SK-N-SH treated with all-trans-retinoic acid at 6 μM for 48 hours (cell line): ENCODE results near the gene RXFP4.

Experiments
- ATAC-seq: fragments of 200-7000 bp; cut with Tn5 transposase; 3 replicates; pipeline ENCODE4 v1.9.1; 2020; ENCODE audit warnings: mild to moderate bottlenecking, moderate library complexity
- ARNTL ChIP-seq: fragments of 450-650 bp; formaldehyde crosslinking; IDR thresholded peaks from 2 replicates; pipeline ENCODE4 v1.5.0; 2020; ENCODE audit warnings: low read depth, mild to moderate bottlenecking, moderate library complexity, borderline replicate concordance
- BACH2 ChIP-seq: fragments of 250-450 bp; sonication (Bioruptor Pico); IDR thresholded peaks from 2 replicates; pipeline ENCODE4 v1.9.0; 2021; ENCODE audit warnings: mild to moderate bottlenecking, borderline replicate concordance
- CSDC2 ChIP-seq: fragments of 250-450 bp; sonication (Bioruptor Pico); IDR thresholded peaks from 2 replicates; pipeline ENCODE4 v1.5.0; 2020; ENCODE audit warnings: mild to moderate bottlenecking, moderate library complexity
- CSRNP3 ChIP-seq: fragments of 250-450 bp; sonication (Bioruptor Pico); IDR thresholded peaks from 2 replicates; pipeline ENCODE4 v1.5.1; 2021; ENCODE audit warnings: mild to moderate bottlenecking, moderate library complexity
- ESRRG ChIP-seq: fragments of 250-450 bp; sonication (Bioruptor Pico); IDR thresholded peaks from 2 replicates; pipeline ENCODE4 v1.6.1; 2021; ENCODE audit warnings: mild to moderate bottlenecking
- GLIS3 ChIP-seq: fragments of 250-450 bp; sonication (Bioruptor Pico); IDR thresholded peaks from 2 replicates; pipeline ENCODE4 v1.5.0; 2020; ENCODE audit warnings: mild to moderate bottlenecking, moderate library complexity
- ISL1 ChIP-seq: fragments of 250-450 bp; sonication (Bioruptor Pico); IDR thresholded peaks from 2 replicates; pipeline ENCODE4 v2.1.2; 2022; ENCODE audit warnings: mild to moderate bottlenecking, moderate library complexity
- OSR1 ChIP-seq: fragments of 250-450 bp; sonication (Bioruptor Pico); IDR thresholded peaks from 2 replicates; pipeline ENCODE4 v1.8.0; 2022; ENCODE audit warnings: moderate library complexity, mild to moderate bottlenecking, inconsistent platforms
- PATZ1 ChIP-seq: fragments of 250-450 bp; sonication (Bioruptor Pico); IDR thresholded peaks from 2 replicates; pipeline ENCODE4 v1.8.0; 2020; ENCODE audit warnings: mild to moderate bottlenecking, moderate library complexity, borderline replicate concordance
- POU6F1 ChIP-seq: fragments of 250-450 bp; sonication (Bioruptor Pico); IDR thresholded peaks from 2 replicates; pipeline ENCODE4 v1.8.0; 2021; ENCODE audit warnings: low read depth, mild to moderate bottlenecking, moderate library complexity, borderline replicate concordance
- RARB ChIP-seq: fragments of 250-450 bp; sonication (Bioruptor Pico); IDR thresholded peaks from 2 replicates; pipeline ENCODE4 v1.8.0; 2021; ENCODE audit warnings: mild to moderate bottlenecking, moderate library complexity
- SNAI2 ChIP-seq: fragments of 250-450 bp; sonication (Bioruptor Pico); IDR thresholded peaks from 2 replicates; pipeline ENCODE4 v1.5.0; 2020; ENCODE audit warnings: mild to moderate bottlenecking, moderate library complexity
- TCF4 ChIP-seq: fragments of 250-450 bp; sonication (Bioruptor Pico); IDR thresholded peaks from 2 replicates; pipeline ENCODE4 v1.8.0; 2021; ENCODE audit warnings: mild to moderate bottlenecking, moderate library complexity, borderline replicate concordance
- TOX ChIP-seq: fragments of 250-450 bp; sonication (Bioruptor Pico); IDR thresholded peaks from 2 replicates; pipeline ENCODE4 v1.8.0; 2021; ENCODE audit warnings: mild to moderate bottlenecking, moderate library complexity, borderline replicate concordance
- TSHZ2 ChIP-seq: fragments of 250-450 bp; sonication (Bioruptor Pico); IDR thresholded peaks from 2 replicates; pipeline ENCODE4 v1.5.0; 2020; ENCODE audit warnings: mild to moderate bottlenecking, moderate library complexity
- ZC3H10 ChIP-seq: fragments of 250-450 bp; sonication (Bioruptor Pico); IDR thresholded peaks from 2 replicates; pipeline ENCODE4 v1.5.1; 2021; ENCODE audit warnings: mild to moderate bottlenecking, moderate library complexity
- ZFP30 ChIP-seq: fragments of 450-650 bp; formaldehyde crosslinking; IDR thresholded peaks from 2 replicates; pipeline ENCODE4 v1.5.0; 2022; ENCODE audit warnings: mild to moderate bottlenecking, moderate library complexity
- ZNF565 ChIP-seq: fragments of 450-650 bp; formaldehyde crosslinking; conservative IDR thresholded peaks from 2 replicates; pipeline ENCODE4 v1.5.0; 2020; ENCODE audit warnings: low read depth, mild to moderate bottlenecking, moderate library complexity
- ZNF70 ChIP-seq: fragments of 450-650 bp; formaldehyde crosslinking; IDR thresholded peaks from 2 replicates; pipeline ENCODE4 v1.5.0; 2020; ENCODE audit warnings: mild to moderate bottlenecking, moderate library complexity

RXFP4 gene

GRCh38 chr1:155909894-155910293 is 31.5 kb upstream of the RXFP4 start:
- TF ChIP-seq ESRRG (no peak), ISL1 (CRISPR knock-in tag) (no peak), ZFP30 (CRISPR knock-in tag) (no peak), SNAI2 (CRISPR knock-in tag) (no peak), ZNF70 (CRISPR knock-in tag) (no peak), BACH2 (CRISPR knock-in tag) (no peak), CSDC2 (CRISPR knock-in tag) (no peak), CSRNP3 (CRISPR knock-in tag) (no peak), TCF4 (CRISPR knock-in tag) (no peak), OSR1 (CRISPR knock-in tag) (no peak), RARB (CRISPR knock-in tag) (no peak), PATZ1 (CRISPR knock-in tag) (no peak), POU6F1 (no peak), ARNTL (no peak)
- TF ChIP-seq, all 23 proteins: peak for 0
- no peak for ATAC-seq

DNA sequence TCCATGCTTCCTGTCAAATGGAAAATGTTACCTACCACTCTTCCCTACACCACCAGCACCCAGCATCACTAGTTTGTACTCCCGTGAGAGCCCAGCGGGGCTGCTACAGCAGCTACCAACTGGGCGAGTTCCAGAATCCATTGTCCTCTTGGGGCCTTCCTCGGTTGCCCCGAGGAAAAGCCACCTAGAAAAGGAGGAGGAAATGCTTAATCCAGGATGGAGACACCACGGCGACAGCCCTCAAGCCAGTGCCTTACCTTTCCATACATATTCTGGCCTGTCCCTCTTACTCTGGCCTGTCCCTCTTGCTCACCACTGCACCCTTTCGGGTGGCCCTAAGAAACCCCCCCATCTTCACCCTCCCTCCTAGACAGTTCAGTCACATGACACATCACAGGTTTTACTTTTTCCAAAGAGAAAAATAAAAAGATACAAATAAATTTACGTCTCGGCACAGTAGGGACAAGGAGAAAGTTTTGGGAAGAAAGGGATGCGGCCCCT is 30.8 kb upstream of the RXFP4 start:
- ATAC-seq: peak; percentile 72
- TF ChIP-seq ESRRG (no peak), TCF4 (CRISPR knock-in tag) (no peak), OSR1 (CRISPR knock-in tag) (no peak), ZC3H10 (CRISPR knock-in tag) (no peak), TOX (CRISPR knock-in tag) (no peak)

DNA sequence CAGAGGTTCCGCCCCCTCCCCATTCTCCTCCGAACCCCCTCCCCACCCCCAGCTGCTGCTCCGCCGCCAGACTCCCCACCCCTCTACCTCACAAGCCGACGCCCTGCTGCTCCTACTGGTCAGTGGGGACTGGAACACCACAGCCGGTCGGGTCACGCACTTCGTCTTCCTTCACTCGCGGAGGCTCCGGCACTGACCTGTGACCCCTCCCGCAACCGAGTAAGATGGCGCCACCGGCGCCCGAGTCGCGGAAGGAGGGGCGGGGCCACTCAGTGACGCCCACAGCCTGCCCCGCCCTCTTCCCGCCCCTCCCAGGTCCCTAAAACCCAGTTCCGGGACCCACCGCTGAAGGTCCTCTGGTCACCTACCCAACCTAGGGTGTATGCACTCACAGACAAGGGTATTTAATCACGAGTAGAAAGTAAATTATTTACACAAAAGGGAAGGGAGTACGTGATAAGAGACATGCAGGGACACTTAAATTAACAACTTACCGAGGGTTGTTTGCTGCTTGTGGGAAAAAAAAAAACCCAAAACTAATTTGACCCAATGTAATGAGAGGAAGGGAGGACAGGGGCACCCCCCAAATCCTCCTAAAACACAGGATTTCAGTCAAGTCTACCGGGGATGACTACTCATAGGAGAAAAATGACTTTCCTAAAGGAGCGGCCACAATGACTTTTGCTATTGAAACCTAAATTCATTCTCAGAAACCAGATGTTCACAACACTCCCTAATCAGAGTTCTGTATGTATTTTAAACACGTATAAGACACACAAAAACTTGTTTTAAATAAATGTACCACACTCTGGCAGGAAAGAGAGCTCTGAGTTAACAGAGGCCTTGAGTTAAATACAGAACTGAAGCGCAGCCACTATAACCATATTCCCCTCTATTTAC is 30.0 kb upstream of the RXFP4 start, which contains the start of gene RIT1:
Gene RIT1 (minus strand): TSS at position 194 of the 900 bp plus-strand sequence. CDS start 588 bp downstream, outside the sequence.
- peak; percentile 93 for ATAC-seq
- TF ChIP-seq ZNF565 (CRISPR knock-in tag) (no peak), TSHZ2 (no peak), POU6F1 (no peak; the same call in 1 of the 2 replicates), GLIS3 (0 out of 2 replicates have a peak, but pooled peaks have one; percentile 5), TOX (CRISPR knock-in tag) (0 out of 2 replicates have a peak, but pooled peaks have one; percentile 20), ZC3H10 (CRISPR knock-in tag) (peak; percentile 67; the same call in 1 of the 2 replicates)
- TF ChIP-seq, all 23 proteins: peak for 3
